GM19463 (cell line): Measurements from ENCODE around the gene MYO9B.
"Not testable (repeated sequence)": the region's sequence is repeated elsewhere in the genome, so short reads cannot be mapped to it uniquely, and the experiment has no call there.

ENCODE experiments used
- ATAC-seq: cut with Tn5 transposase; IDR thresholded peaks from one replicate; pipeline ENCODE4 v1.9.1; 2021; ENCODE audit warnings: mild to moderate bottlenecking, moderate library complexity; ENCODE audit not compliant: unreplicated experiment

MYO9B gene

DNA sequence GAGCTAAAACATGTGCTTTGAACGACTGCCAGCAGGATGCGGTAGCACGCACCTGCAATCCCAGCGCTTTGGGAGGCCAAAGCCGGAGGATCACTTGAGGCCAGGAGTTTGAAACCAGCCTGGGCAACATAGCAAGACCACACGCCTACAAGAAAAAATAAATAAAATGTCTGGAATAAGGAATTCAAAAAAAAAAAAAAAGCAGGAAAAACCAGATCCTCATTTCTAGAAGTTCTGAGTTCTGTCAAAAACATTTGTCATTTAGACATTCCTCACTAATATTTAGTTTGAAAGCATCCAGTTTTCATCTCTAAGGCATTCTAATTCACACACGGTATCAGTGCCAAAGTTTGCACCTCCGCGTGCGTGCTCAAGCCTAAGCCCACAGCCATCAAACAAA lies 102.7 kb downstream of the MYO9B start:
- no peak for ATAC-seq

DNA sequence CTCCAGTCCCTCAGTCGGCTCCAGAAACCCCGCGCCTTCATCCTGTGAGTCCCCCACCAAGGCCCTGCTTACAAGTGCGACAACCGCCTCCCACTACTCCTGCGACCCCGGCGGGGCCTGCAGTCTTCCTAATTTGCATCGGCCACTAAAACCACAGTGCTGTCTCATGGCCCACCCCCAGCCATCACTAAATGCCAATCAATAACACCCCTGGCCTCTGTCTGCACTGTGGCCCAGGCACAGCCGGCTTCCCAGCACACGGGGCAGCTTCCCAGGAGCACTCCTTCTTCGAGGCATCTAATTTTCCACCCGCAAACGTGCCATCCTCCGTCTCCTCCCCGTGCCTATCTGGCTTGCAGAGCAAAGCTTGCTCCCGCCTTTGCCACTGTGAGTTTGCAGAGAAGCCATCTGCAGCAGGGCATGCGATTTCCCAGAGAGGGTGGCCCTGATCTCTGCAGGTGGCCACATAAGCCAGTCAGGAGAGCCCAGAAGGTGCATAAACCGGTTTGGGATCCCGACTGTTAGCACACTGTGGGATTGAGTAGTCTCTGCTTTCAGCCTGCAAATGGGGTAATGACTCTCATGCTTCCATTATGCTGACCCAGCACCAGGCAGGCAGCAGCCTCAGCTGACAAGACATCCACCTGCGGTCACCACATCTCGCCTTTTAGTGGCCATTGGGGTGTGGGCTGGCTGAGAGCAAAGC lies 105.6 kb downstream of the MYO9B start:
- ATAC-seq, result no peak

DNA sequence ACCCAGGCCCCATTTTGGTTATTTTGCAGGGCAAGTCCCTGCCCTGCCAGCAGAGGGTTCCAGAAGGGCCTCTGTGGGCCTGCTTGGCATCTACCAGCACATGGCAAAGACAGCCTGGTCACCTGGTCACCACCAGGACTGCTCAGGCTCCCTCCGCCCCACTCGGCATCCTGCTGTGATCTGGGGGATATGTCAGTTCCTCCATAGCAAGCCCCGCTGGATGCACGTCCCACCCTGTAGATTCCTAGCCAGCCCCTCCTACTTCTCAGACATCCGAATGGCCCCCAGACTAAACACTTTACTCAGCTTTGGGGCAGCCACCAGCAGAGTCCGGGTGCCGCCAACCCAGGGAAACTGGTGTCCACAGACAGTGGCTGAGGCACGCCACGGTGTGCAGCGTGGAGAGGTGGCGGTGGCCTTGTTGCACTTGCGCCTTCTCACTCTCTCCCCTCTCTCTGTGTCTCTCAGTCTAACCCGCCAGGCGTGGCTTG lies 107.7 kb downstream of the MYO9B start:
- ATAC-seq, result no peak

DNA sequence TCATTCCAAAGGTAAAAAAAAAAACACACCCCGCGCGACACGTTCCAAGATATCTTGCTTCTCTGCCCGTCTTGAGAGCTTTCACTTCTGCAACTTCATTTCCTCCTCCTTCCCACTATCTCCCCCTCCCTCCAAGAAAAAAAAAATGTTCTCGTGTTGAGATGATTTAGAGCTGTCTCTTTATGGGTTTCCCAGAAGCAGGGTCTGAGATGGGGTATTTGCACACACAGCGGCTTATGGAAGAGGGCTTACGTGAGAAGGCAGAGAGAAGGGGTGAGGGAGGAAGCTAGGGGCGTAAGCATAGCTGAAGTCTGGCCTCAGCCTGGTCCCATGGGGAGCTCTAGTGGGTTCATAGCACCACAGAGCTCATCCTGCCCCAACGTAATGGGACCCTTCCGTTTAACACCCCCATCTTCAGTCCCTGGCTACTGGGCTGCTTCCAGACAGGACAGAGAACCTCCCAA lies 108.3 kb downstream of the MYO9B start:
- ATAC-seq, result no peak

DNA sequence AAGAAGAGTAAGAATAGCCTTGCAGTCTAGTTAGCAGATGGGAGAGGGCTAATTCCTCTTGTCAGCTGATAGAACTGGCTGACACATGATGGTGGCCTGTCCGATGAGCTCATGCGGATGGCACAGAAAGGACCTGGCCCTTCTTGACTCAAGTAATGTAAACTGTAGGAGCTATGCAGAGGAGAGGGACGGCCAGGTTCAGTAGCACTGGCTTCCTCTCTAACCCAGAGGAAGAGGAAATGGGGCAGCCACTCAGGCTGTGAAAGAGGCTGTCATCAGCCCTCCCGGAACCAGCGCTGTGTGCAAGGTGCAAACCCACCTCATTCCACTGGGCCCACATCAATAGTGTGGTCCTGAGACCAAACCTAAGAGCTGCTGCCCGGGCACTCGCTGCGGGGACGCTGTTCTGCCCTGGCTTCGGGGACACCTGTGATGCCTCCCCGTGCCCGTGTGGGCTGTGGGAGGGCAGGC lies 108.8 kb downstream of the MYO9B start:
- no peak for ATAC-seq

DNA sequence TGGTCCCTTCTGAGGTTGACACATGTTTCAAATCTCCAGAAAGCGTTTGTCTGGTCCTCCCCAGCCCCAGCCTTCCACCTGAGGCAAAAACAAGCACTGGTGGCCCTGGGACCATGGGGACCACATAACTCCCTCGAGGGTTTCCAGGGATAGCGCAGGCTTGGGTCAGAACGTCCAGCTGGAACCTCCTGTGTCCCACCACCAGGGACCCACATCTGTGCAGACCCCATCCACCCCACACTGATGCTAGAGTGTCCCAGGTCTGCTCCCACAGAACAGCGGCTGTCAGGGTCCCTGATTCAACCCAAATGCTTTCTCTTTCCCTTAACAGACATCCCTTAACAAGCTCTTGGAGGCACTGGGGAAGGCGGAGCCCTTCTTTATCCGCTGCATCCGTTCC lies 110.0 kb downstream of the MYO9B start:
- ATAC-seq, result no peak

DNA sequence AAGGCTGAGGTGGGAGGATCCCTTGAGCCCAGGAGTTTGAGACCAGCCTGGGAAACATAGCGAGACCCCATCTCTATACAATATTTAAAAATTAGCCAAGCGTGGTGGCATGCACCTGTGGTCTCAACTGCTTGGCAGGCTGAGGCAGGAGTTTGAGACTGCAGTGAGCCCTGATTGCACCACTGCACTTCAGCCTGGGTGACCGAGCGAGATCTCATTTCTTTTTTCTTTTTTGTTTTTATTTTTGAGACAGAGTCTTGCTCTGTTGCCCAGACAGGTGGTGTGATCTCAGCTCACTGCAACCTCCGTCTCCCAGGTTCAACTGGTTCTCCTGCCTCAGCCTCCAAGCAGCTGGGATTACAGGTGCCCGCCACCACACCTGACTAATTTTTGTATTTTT lies 116.2 kb downstream of the MYO9B start:
- not testable (repeated sequence) for ATAC-seq

DNA sequence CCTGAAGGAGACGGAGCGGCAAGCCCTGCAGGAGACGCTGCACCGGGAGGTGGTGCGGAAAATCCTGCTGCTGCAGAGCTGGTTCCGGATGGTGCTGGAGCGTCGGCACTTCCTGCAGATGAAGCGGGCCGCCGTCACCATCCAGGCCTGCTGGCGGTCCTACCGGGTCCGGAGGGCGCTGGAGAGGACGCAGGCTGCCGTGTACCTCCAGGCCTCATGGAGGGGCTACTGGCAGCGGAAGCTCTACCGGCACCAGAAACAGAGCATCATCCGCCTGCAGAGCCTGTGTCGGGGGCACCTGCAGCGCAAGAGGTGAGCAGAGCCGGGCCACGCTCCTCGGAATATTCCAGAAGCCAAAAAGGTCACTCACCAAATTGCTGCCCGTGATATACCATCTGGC lies 117.2 kb downstream of the MYO9B start:
- ATAC-seq, result no peak

DNA sequence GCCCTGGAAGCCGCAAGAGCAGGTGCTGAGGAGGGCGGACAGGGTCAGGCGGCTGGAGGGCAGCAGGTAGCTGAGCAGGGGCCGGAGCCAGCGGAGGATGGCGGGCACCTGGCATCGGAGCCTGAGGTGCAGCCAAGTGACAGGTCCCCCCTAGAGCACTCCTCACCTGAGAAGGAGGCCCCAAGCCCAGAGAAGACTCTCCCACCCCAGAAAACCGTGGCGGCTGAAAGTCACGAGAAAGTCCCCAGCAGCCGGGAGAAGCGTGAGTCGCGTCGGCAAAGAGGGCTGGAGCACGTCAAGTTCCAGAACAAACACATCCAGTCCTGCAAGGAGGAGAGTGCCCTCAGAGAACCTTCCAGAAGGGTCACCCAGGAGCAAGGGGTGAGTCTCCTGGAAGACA lies 119.0 kb downstream of the MYO9B start:
- ATAC-seq, result no peak

DNA sequence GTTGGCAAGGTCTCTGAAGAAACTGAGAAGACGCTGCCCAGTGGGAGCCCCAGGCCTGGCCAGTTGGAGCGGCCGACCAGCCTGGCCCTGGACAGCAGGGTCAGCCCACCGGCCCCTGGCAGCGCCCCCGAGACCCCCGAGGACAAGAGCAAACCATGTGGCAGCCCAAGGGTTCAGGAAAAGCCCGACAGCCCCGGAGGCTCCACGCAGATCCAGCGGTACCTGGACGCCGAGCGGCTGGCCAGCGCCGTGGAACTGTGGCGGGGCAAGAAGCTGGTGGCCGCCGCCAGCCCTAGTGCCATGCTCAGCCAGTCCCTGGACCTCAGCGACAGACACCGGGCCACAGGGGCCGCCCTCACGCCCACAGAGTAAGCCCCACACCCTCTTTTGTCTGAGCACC lies 119.5 kb downstream of the MYO9B start:
- no peak for ATAC-seq

DNA sequence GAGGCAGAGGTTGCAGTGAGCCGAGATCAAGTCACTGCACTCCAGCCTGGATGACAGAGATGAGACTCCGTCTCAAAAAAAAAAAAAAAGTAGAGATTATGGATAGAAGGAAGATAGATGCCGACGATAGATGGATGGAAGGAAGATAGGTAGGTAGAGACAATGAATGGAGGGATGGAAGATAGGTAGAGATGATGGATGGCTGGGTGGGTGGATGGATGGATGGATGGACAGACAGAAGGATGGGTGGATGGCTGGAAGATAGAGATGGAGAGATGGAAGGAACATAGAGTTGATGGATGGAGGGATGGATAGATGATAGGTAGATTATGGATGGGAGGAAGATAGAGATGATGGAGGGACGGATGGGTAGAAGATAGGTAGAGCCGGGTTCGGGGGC lies 121.0 kb downstream of the MYO9B start:
- no peak for ATAC-seq

DNA sequence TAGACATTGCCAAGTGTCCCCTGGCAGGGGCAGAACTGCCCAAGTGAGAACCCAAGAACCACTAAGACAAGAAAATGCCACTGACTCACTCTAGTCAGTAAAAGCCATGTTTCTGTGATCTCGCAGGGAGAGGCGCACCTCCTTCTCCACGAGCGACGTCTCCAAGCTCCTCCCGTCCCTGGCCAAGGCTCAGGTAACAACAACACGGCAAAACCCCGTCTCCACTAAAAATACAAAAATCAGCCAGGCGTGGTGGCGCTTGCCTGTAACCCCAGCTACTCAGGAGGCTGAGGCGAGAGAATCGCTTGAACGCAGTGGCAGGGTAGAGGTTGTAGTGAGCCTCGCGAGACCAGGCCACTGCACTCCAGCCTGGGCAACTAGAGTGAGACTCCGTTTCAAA lies 122.1 kb downstream of the MYO9B start:
- ATAC-seq, result no peak

DNA sequence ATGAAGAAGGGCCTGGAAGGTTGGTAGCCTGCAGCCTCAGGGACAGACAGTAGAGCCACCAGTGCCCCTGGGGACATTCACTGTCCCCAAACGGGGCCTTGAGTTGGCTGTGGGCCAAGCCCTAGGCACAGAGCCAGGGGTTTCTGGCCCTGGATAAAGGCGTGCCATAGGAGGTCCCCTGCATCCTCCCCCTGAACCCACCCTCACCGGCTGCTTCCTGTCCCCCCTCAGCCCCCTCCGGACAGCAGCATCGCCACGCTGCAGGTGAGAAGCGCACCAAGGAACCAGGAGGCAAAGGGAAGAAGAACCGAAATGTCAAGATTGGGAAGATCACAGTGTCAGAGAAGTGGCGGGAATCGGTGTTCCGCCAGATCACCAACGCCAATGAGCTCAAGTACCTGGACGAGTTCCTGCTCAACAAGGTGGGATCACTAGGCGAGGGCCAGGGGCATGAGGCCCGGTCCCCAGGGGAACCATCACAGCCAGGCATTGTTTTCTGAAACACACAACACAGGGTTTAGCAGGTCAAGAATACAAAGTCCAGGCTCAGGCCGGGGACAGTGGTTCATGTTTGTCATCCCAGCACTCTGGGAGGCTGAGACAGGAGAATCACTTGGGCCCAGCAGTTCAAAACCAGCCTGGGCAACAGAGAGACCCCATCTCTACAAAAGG lies 125.0 kb downstream of the MYO9B start:
- no peak for ATAC-seq

DNA sequence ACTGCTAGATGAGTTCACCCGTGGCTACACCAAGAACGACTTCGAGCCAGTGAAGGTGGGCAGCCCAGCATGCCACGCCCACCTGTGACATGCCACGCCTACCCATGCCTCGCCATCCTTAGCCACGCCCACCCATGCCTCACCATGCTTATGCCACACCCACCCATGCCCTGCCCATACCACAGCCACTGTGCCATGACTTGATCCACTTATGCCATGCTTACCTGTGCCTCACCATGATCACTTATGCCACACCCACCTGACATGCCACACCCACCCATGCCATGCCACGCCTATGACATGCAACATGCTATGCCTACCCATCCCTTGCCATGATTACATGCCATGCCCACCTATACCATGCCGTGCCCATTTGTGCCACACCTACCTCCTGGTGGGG lies 126.7 kb downstream of the MYO9B start:
- ATAC-seq, result no peak

DNA sequence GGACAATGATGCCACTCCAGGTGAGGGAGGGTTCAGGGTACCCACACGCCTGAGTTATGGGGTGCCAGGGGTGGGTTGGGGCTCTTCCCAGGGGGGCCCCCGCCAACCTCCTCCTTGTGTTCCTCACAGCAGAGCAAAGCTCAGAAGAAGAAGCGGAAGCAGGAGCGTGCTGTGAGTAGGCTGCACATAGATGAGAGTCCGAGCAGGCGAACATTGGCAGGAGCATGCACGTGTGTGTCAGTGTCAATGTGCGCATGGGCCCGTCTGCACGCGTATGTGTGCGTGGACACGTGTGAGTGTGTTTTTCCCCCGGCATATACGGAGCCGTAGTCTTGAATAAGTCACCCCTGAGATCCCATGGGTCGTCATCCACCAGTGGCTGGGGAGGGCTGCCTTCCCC lies 127.1 kb downstream of the MYO9B start:
- no peak for ATAC-seq

DNA sequence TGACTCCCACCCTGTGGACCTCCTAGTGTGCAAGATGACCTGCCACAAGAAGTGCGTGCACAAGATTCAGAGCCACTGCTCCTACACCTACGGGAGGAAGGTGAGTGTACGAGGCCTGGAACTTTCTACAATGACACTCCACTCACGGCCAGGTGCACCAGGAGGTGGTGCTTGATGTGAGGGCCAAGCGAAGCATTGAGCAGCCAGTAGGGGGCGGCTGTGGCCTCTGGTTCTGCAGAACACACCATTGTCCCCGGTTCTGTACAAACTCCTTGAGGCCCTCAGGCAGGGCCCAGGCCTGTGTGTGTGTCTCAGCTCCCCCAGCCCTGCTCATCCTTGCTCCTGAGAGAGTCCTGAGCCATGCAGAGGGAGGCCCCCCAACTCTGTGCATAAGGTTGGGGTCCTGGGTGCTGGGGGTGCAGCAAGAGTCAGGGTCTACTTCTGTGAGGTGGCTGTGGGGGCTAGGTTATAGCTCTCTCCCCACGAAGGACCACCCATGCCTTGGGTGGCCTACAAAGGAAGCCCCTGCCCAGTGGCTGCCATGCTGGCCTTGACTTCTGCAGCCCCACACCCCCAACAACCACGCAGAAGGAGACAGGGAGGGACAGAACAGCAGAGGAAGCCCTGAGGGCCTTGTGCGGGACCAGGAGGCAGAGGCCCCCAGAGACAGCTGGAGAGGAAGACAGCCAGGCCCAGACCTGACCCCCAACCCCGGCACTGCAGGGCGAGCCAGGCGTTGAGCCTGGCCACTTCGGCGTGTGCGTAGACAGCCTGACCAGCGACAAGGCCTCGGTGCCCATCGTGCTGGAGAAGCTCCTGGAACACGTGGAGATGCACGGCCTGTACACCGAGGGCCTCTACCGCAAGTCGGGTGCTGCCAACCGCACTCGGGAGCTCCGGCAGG lies 129.9 kb downstream of the MYO9B start:
- ATAC-seq, result no peak

DNA sequence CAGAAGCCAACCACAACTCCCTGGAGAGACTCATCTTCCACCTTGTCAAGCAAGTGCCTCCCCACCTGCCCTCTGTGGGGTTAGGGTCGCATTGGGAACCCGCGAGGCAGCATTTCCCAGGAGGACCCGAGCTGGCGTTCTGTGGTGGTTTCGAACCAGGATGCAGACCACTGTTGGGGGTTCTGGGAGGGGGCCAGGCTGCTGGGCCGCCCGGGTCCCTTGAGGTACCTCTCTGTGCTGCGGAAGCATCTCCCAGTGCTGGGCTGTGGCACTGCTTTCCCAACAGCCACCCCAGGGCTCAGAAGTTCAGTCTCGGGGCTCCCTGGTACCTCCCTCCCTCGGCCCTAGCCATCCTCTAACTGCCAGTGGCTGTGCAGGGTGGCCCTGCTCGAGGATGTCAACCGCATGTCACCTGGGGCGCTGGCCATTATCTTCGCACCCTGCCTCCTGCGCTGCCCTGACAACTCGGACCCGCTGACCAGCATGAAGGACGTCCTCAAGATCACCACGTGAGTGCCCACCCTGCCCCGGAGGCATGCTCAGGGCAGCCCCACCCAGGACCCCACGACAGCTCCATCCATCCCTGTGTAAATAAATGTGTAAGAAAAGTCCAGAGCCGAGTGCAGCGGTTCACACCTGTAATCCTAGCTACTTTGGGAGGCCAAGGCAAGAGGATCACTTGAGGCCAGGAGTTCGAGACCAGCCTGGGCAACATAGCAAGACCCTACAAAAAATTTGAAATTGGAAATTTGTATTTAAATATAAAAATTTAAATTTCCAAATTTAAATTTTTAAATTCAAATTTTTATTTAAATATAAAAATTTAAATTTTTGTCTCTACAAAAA lies 131.4 kb downstream of the MYO9B start:
- ATAC-seq, result no peak

DNA sequence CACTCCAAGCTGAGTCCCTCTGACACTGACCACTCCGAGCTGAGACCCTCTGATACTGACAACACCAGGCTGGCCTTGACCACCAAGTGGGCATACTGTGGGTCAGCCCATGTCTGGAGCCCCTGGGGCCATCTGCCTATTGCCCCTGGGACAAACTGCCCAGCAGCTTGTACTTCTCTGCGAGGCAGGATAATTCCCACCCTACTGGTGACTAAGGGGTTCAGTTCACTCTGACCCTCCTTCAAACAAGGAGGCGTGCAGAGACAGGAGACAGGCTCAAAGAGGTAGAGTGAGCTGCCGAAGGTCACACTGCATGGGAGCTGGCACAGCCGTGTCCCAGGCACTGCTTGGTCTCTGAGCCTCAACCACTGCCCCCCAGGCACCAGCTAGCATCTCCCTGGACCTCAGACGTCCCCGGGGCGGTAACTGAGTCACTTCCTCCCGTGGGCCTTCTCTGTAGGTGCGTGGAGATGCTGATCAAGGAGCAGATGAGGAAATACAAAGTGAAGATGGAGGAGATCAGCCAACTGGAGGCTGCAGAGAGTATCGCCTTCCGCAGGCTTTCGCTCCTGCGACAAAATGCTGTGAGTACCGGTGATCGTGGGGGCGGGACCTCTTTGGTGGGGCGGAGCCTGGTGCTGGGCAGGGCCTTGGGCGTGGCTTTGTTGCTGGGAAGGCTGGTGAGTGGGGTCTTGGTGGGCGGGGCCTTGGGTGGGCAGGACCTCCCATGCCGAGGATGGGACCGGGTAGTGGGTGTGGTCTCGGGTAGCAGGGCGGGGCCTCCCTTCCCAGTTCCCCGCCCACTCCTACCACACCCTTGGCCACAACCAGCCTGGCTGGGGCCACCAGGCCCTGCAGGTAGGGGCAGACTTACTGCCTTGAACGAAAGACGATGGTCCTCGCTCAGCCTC lies 133.8 kb downstream of the MYO9B start:
- no peak for ATAC-seq

DNA sequence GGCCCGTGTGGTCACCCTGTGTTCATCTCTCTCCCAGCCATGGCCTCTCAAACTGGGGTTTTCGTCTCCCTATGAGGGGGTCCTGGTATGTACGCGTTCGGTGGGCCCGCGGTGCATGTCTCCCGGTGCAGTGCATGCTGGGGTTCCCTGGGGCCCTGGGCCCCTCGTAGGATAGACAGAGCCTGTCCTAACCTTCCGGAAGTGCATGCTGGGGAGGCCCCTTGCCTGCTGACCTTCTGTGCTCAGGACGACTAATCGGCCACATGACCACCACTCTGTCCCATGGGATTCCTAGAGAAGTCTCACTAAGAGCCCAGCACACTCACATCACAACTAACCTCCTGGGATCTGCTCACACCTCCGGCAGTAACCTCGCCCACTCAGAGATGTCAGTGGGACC lies 134.7 kb downstream of the MYO9B start:
- ATAC-seq, result no peak
